ENCODE results near the gene ASB13. TPM values are rescaled to one million over a fixed set of nuclear protein-coding genes. Genes with fewer than 3 reads are reported as not detected.

Gene ASB13
- total RNA-seq, 1 experiment from 2014 or later: 25.9 TPM

GRCh38 chr10:5634918-5635317 lies 31.5 kb downstream of the ASB13 start:
- peaks cover 7 to 15% of the 10 kb centered on the region in 2 experiments; a peak in 3 of 4 replicates for H3K4me1 ChIP-seq (ENCODE audit: control insufficient read depth in 1 of 2, insufficient read depth in 2 of 2, low read length in 2 of 2)
- ChIA-PET POLR2A (no interaction called here), CTCF (no interaction called here), RAD21 (ENCODE audit: low non-redundant PET in 1 of 2, low total read pairs in 2 of 2, uncharacterized antibody in 2 of 2, unreplicated experiment in 2 of 2) (no interaction called here)
- DNase-seq (ENCODE audit: low read depth, low spot score) (no peak), ATAC-seq (no peak)
- no peaks in the 10 kb centered on the region; a peak in 1 of 4 replicates for H3K36me3 ChIP-seq (ENCODE audit: control insufficient read depth in 1 of 2, insufficient read depth in 2 of 2, low read length in 2 of 2)
- intact Hi-C loops (cut with micrococcal nuclease): loop anchor here (5.0 kb wide), 1 partner anchor 237 kb away; no protein-coding TSS in a partner anchor
- H3K9ac ChIP-seq (ENCODE audit: low read length): no peak overlapping the region
- H3K4me3 ChIP-seq (replicated peaks in 1 of 2; ENCODE audit: low read depth in 1 of 2, low read length in 2 of 2): no peak overlapping the region
- H3K79me2 ChIP-seq (ENCODE audit: insufficient read depth, low read length): no peaks in the 10 kb centered on the region
- TF ChIP-seq ATF3 (IDR thresholded peaks at IDR 0.05): no peak
- no peak for TF ChIP-seq EZH2phosphoT487 (IDR thresholded peaks at IDR 0.05; ENCODE audit: borderline replicate concordance)
- TF ChIP-seq REST (IDR thresholded peaks at IDR 0.05; ENCODE audit: low read depth): no peak
- TF ChIP-seq SRF (IDR thresholded peaks at IDR 0.05; ENCODE audit: low read depth): no peak
- no peak for TF ChIP-seq FOSL1 (IDR thresholded peaks at IDR 0.05; ENCODE audit: low read depth)
- no peak for TF ChIP-seq CTCF (IDR thresholded peaks at IDR 0.05 in 2 of 3, conservative IDR thresholded peaks at IDR 0.05 in 1 of 3; ENCODE audit: borderline replicate concordance in 1 of 3, insufficient read depth in 1 of 3, low read depth in 2 of 3, low read length in 2 of 3)
- no peak for TF ChIP-seq ZBTB33 (IDR thresholded peaks at IDR 0.05; ENCODE audit: extremely low read depth, insufficient replicate concordance, low read length)
- TF ChIP-seq POLR2AphosphoS5 (IDR thresholded peaks at IDR 0.05; ENCODE audit: low read depth, low read length): no peak
- no peak for TF ChIP-seq ZNF274 (IDR thresholded peaks at IDR 0.05; ENCODE audit: low read depth, low read length)
- TF ChIP-seq CBX3 (IDR thresholded peaks at IDR 0.05; ENCODE audit: low read depth): no peak
- no peak for TF ChIP-seq EZH2 (IDR thresholded peaks at IDR 0.05)
- TF ChIP-seq EGR1 (IDR thresholded peaks at IDR 0.05; ENCODE audit: low read depth): no peak
- no peak for TF ChIP-seq SP1 (IDR thresholded peaks at IDR 0.05; ENCODE audit: low read depth)
- TF ChIP-seq POLR2A (IDR thresholded peaks at IDR 0.05; ENCODE audit: borderline replicate concordance, extremely low read depth, insufficient read depth, insufficient read length): no peak
- H3K27me3 ChIP-seq (ENCODE audit: insufficient read depth, low read length): no peaks in the 10 kb centered on the region
- no peaks in the 10 kb centered on the region for H3K9me3 ChIP-seq (ENCODE audit: control insufficient read depth in 1 of 2, insufficient read depth in 1 of 2, low read depth in 1 of 2, low read length in 2 of 2)
- no peaks in the 10 kb centered on the region for H4K20me1 ChIP-seq (ENCODE audit: insufficient read depth)
- no peaks in the 10 kb centered on the region for H3K9me2 ChIP-seq (ENCODE audit: insufficient read depth)
- no peak overlapping the region for H3K27ac ChIP-seq (ENCODE audit: low read depth, low read length)
- no peak overlapping the region for H2AFZ ChIP-seq (ENCODE audit: low read depth, low read length, poor library complexity, severe bottlenecking)
- no TSS peak for BruUV-seq (replicated peaks)
- H3K4me2 ChIP-seq (ENCODE audit: low read length): no peak overlapping the region

All from HCT116 (cell line).